Hepatocyte (in vitro differentiated cells): Measurements from ENCODE around the gene DMD. TPM values are rescaled to one million over a fixed set of nuclear protein-coding genes. Genes with fewer than 3 reads are reported as not detected.

Experiments used
- DNase-seq: peaks from one replicate; pipeline ENCODE4 v3.0.0-alpha.2; 2016; ENCODE audit warnings: low spot score
- H2AFZ ChIP-seq: fragments of 200-600 bp; sonication (generic); 2 replicates; pipeline ENCODE4 v1.6.0; 2016; ENCODE audit warnings: antibody characterized with exemption, mild to moderate bottlenecking
- H3K27ac ChIP-seq: fragments of 200-600 bp; sonication (generic); 2 replicates; pipeline ENCODE4 v1.5.1; 2016; ENCODE audit warnings: mild to moderate bottlenecking
- H3K27me3 ChIP-seq: fragments of 200-600 bp; sonication (generic); 2 replicates; pipeline ENCODE4 v1.6.1; 2016
- H3K36me3 ChIP-seq: fragments of 200-600 bp; sonication (generic); replicated peaks from 2 replicates; pipeline ENCODE4 v1.5.1; 2016; ENCODE audit warnings: low read depth; ENCODE audit not compliant: insufficient read depth
- H3K4me1 ChIP-seq: fragments of 200-600 bp; sonication (generic); 2 replicates; pipeline ENCODE4 v1.5.1; 2016; ENCODE audit warnings: mild to moderate bottlenecking, moderate library complexity; ENCODE audit not compliant: insufficient read depth
- H3K4me2 ChIP-seq: fragments of 200-600 bp; sonication (generic); 2 replicates; pipeline ENCODE4 v1.6.0; 2016
- H3K4me3 ChIP-seq: fragments of 200-600 bp; sonication (generic); 2 replicates; pipeline ENCODE4 v1.5.1; 2016; ENCODE audit warnings: mild to moderate bottlenecking
- H3K79me2 ChIP-seq: fragments of 200-600 bp; sonication (generic); 2 replicates; pipeline ENCODE4 v1.6.0; 2017; ENCODE audit warnings: mild to moderate bottlenecking
- H3K9me2 ChIP-seq: fragments of 200-600 bp; sonication (generic); replicated peaks from 2 replicates; pipeline ENCODE4 v1.6.0; 2017; ENCODE audit warnings: mild to moderate bottlenecking; ENCODE audit not compliant: insufficient read depth
- H3K9me3 ChIP-seq: fragments of 200-600 bp; sonication (generic); 2 replicates; pipeline ENCODE4 v1.5.1; 2016; ENCODE audit warnings: low read depth, mild to moderate bottlenecking
- H4K20me1 ChIP-seq: fragments of 200-600 bp; sonication (generic); 2 replicates; pipeline ENCODE4 v1.6.0; 2016; ENCODE audit warnings: mild to moderate bottlenecking; ENCODE audit not compliant: insufficient read depth, poor library complexity, severe bottlenecking
- EZH2 ChIP-seq: fragments of 200-600 bp; sonication (generic); IDR thresholded peaks from 2 replicates; pipeline ENCODE4 v1.6.1; 2016; ENCODE audit warnings: antibody characterized with exemption, mild to moderate bottlenecking, borderline replicate concordance
- EZH2phosphoT487 ChIP-seq: fragments of 200-600 bp; sonication (generic); IDR thresholded peaks from one replicate; pipeline ENCODE4 v1.6.1; 2018; ENCODE audit warnings: antibody characterized with exemption, mild to moderate bottlenecking, low read depth, moderate library complexity; ENCODE audit not compliant: unreplicated experiment, severe bottlenecking
- WGBS: methylation state at CpG from one replicate; pipeline ENCODE4 v1.1.6; 2016; ENCODE audit warnings: low lambda C conversion rate; ENCODE audit errors: missing lambda C conversion rate; 5-methylcytosine and 5-hydroxymethylcytosine counted together
- polyA plus RNA-seq: library from polyadenylated mRNA; unstranded; fragments of >200 nt; fragmentation: Nextera tagmentation; extraction: Ambion mirVana; gene quantifications from 2 replicates; pipeline ENCODE4 v1.2.1, GENCODE V29; 2016
- total RNA-seq: library from RNA; depleted of rRNA; stranded (reverse); fragments of >200 nt; gene quantifications from 2 replicates; pipeline ENCODE4 v1.2.3, GENCODE V29; 2014
- TF ChIP-seq, protein P1 (sequence below): fragments of 200-600 bp; sonication (generic); IDR thresholded peaks from 2 replicates; pipeline ENCODE4 v1.5.1; 2016; ENCODE audit warnings: antibody characterized with exemption, mild to moderate bottlenecking; ENCODE audit not compliant: poor library complexity

The DMD gene
- total and polyA plus RNA-seq, 2 experiments from 2014 or later, result 14.2 to 27.8 TPM

GRCh38 chrX:32839781-32840180, 371.6 kb downstream of the DMD start:
- no peak overlapping the region for H3K4me2 ChIP-seq
- H3K4me1 ChIP-seq, result no peaks in the 10 kb centered on the region
- no peaks in the 10 kb centered on the region for H4K20me1 ChIP-seq
- H3K9me2 ChIP-seq, result no peaks in the 10 kb centered on the region
- no peak for TF ChIP-seq EZH2phosphoT487
- no peak for TF ChIP-seq EZH2
- TF ChIP-seq, protein P1, sequence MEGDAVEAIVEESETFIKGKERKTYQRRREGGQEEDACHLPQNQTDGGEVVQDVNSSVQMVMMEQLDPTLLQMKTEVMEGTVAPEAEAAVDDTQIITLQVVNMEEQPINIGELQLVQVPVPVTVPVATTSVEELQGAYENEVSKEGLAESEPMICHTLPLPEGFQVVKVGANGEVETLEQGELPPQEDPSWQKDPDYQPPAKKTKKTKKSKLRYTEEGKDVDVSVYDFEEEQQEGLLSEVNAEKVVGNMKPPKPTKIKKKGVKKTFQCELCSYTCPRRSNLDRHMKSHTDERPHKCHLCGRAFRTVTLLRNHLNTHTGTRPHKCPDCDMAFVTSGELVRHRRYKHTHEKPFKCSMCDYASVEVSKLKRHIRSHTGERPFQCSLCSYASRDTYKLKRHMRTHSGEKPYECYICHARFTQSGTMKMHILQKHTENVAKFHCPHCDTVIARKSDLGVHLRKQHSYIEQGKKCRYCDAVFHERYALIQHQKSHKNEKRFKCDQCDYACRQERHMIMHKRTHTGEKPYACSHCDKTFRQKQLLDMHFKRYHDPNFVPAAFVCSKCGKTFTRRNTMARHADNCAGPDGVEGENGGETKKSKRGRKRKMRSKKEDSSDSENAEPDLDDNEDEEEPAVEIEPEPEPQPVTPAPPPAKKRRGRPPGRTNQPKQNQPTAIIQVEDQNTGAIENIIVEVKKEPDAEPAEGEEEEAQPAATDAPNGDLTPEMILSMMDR, result no peak
- no peak overlapping the region for H3K27ac ChIP-seq
- no peak for DNase-seq
- WGBS, result 88% methylated on average over 6 of the region's 6 CpGs
- no peaks in the 10 kb centered on the region for H3K9me3 ChIP-seq
- no peaks in the 10 kb centered on the region for H3K79me2 ChIP-seq
- H3K4me3 ChIP-seq, result no peak overlapping the region
- H3K27me3 ChIP-seq, result no peaks in the 10 kb centered on the region
- no peaks in the 10 kb centered on the region for H3K36me3 ChIP-seq
- no peak overlapping the region for H2AFZ ChIP-seq

DNA sequence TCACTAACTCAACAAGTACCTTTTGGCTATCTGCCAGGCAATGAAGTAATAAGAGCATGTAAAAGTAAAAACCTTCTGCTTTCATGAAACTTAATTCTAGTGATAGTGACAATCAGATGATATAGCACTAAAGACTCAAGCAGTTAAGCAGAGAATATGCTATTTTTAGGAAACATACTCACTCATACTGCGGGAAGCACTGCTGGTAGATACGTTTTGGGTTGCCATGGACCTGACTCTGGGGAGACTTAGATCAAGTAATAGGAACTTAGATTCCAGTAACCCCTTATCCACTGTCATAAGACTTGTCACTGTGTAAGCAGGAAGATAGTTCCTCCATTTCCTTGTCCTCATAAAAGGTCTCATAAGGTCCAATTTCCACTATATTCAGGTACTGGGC, 386.3 kb downstream of the DMD start:
- H3K9me2 ChIP-seq, result no peaks in the 10 kb centered on the region

GRCh38 chrX:32804034-32804433, 407.3 kb downstream of the DMD start:
- 94% methylated on average over 10 of the region's 10 CpGs for WGBS
- H3K4me3 ChIP-seq, result no peak overlapping the region
- no peaks in the 10 kb centered on the region for H3K9me3 ChIP-seq
- H3K36me3 ChIP-seq, result no peaks in the 10 kb centered on the region
- H3K4me1 ChIP-seq, result no peaks in the 10 kb centered on the region
- TF ChIP-seq, protein P1, result no peak
- TF ChIP-seq EZH2phosphoT487 (no peak), EZH2 (no peak)
- H3K79me2 ChIP-seq, result no peaks in the 10 kb centered on the region
- no peak overlapping the region for H3K4me2 ChIP-seq
- DNase-seq, result no peak
- no peaks in the 10 kb centered on the region for H3K9me2 ChIP-seq
- no peak overlapping the region for H3K27ac ChIP-seq
- no peaks in the 10 kb centered on the region for H4K20me1 ChIP-seq
- H2AFZ ChIP-seq, result no peak overlapping the region
- no peaks in the 10 kb centered on the region for H3K27me3 ChIP-seq

More for the DNA sequence above, 386.3 kb downstream of the DMD start:
- no peak overlapping the region for H3K27ac ChIP-seq
- TF ChIP-seq EZH2phosphoT487, result no peak
- TF ChIP-seq, protein P1, result no peak
- H3K27me3 ChIP-seq, result no peaks in the 10 kb centered on the region
- H3K4me2 ChIP-seq, result no peak overlapping the region
- no peaks in the 10 kb centered on the region for H3K9me3 ChIP-seq
- no peaks in the 10 kb centered on the region for H4K20me1 ChIP-seq
- no peak for DNase-seq
- H2AFZ ChIP-seq, result no peak overlapping the region
- H3K4me1 ChIP-seq, result no peaks in the 10 kb centered on the region
- no peak overlapping the region for H3K4me3 ChIP-seq
- H3K36me3 ChIP-seq, result no peaks in the 10 kb centered on the region
- no peaks in the 10 kb centered on the region for H3K79me2 ChIP-seq
- 79% methylated on average over 2 of the region's 2 CpGs for WGBS

- H2AFZ ChIP-seq, result no peak overlapping the region
- H3K27me3 ChIP-seq, result no peaks in the 10 kb centered on the region
- WGBS, result 59% methylated on average over 3 of the region's 3 CpGs
- H3K4me2 ChIP-seq, result no peak overlapping the region
- no peaks in the 10 kb centered on the region for H3K79me2 ChIP-seq
- TF ChIP-seq EZH2, result no peak
- TF ChIP-seq EZH2phosphoT487, result no peak
- TF ChIP-seq, protein P1, result no peak
- H3K4me1 ChIP-seq, result no peaks in the 10 kb centered on the region
- no peaks in the 10 kb centered on the region for H4K20me1 ChIP-seq
- no peak overlapping the region for H3K27ac ChIP-seq
- DNase-seq, result no peak
- no peaks in the 10 kb centered on the region for H3K9me2 ChIP-seq
- no peaks in the 10 kb centered on the region for H3K36me3 ChIP-seq
- H3K9me3 ChIP-seq, result no peaks in the 10 kb centered on the region
- no peak overlapping the region for H3K4me3 ChIP-seq
These were observed 412.4 kb downstream of the DMD start for GRCh38 chrX:32798990-32799389.
